ENCODE measurements around the gene N4BP3.

DNA sequence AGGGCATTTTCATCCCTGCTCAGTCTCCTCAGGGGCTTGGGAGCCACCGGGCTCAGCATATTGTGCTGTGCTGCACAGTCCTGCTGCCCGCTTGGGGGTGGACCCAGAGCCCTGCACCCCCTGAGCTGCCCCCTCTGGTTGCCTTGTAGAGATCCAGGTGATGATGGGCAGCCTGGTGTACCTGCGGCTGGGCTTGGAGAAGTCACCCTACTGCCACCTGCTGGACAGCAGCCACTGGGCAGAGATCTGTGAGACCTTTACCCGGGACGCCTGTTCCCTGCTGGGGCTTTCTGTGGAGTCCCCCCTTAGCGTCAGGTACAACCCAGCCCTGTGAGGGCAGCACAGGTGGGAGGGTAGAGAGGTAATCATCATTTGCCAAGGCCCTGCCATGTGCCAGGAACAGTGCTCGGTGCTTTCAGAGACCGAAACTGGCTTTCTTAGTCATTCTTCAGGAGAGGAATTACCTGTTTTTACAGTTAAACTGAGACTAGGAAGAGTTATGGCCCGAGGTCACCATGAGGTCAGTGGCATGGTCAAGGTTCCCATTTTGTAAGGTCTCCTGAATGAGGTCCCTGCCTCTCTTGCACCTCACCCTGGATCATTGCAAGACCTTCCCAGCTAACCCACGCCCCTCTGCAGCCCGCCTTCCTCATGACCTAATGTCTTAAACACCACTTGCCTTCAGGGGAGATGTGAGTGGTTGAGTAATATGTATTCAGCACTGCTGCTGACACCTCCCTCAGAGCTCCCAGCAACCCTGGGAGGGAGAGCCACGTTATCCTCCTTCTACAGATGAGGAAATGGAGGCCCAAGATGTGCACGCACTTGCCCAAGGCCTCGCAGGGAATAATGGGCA, 32.9 kb downstream of the N4BP3 start:
- TF ChIP-seq, protein P1, sequence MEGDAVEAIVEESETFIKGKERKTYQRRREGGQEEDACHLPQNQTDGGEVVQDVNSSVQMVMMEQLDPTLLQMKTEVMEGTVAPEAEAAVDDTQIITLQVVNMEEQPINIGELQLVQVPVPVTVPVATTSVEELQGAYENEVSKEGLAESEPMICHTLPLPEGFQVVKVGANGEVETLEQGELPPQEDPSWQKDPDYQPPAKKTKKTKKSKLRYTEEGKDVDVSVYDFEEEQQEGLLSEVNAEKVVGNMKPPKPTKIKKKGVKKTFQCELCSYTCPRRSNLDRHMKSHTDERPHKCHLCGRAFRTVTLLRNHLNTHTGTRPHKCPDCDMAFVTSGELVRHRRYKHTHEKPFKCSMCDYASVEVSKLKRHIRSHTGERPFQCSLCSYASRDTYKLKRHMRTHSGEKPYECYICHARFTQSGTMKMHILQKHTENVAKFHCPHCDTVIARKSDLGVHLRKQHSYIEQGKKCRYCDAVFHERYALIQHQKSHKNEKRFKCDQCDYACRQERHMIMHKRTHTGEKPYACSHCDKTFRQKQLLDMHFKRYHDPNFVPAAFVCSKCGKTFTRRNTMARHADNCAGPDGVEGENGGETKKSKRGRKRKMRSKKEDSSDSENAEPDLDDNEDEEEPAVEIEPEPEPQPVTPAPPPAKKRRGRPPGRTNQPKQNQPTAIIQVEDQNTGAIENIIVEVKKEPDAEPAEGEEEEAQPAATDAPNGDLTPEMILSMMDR (conservative IDR thresholded peaks at IDR 0.05 in 1 of 2, IDR thresholded peaks at IDR 0.05 in 1 of 2; ENCODE audit: extremely low read depth in 1 of 2, insufficient read depth in 1 of 2, low read depth in 1 of 2, low read length in 2 of 2): peak; percentile 84 to 94
- TF ChIP-seq EZH2 (IDR thresholded peaks at IDR 0.05; ENCODE audit: borderline replicate concordance, low read length): no peak
